HEK293 (cell line): ENCODE measurements around the gene OR10A6.

Source experiments
- CTCF ChIA-PET: fragments of 350-600 bp; formaldehyde crosslinking; extraction: SDS; loops from one replicate; lab custom pipeline; 2021; ENCODE audit warnings: antibody characterized with exemption; lab: Yijun Ruan, JAX
- POLR2A ChIA-PET: fragments of 300-600 bp; formaldehyde crosslinking; extraction: SDS; loops from one replicate; lab custom pipeline; 2020; ENCODE audit warnings: antibody characterized with exemption, inconsistent platforms; lab: Yijun Ruan, JAX
- H3K27ac ChIP-seq: fragments of 200-500 bp; sonication (Bioruptor generic); 2 replicates; pipeline ENCODE4 v1.5.1; 2014; ENCODE audit warnings: low read depth, low read length, control low read depth, inconsistent platforms; ENCODE audit errors: extremely low read depth
- H3K36me3 ChIP-seq, 2 experiments: fragments of 200-500 bp in 1 of 2; sonication (Bioruptor generic) in 1 of 2; 1 replicate in 1 of 2; 2 replicates in 1 of 2; pipeline ENCODE4 v1.5.1; 2014 to 2017; ENCODE audit warnings: inconsistent platforms in 2 of 2, low read length in 2 of 2; ENCODE audit not compliant: control insufficient read depth in 2 of 2, insufficient read depth in 1 of 2
- H3K4me1 ChIP-seq: fragments of 200-500 bp; sonication (Bioruptor generic); 2 replicates; pipeline ENCODE4 v1.5.1; 2014; ENCODE audit warnings: mild to moderate bottlenecking, low read length, inconsistent platforms; ENCODE audit not compliant: control insufficient read depth, insufficient read depth
- H3K4me3 ChIP-seq: 2 replicates; pipeline ENCODE4 v1.5.1; 2011; ENCODE audit warnings: low read depth, mild to moderate bottlenecking, control low read depth, low read length, moderate library complexity
- H3K9me3 ChIP-seq: fragments of 200-500 bp; sonication (Bioruptor generic); 2 replicates; pipeline ENCODE4 v1.5.1; 2014; ENCODE audit warnings: low read depth, low read length, inconsistent platforms; ENCODE audit not compliant: control insufficient read depth, insufficient read depth
- CTCF ChIP-seq: fragments of 450-650 bp; formaldehyde crosslinking; IDR thresholded peaks from 2 replicates; pipeline ENCODE4 v1.5.1; 2016; ENCODE audit warnings: missing biosample characterization, missing genetic modification characterization
- KLF9 ChIP-seq: fragments of 450-650 bp; formaldehyde crosslinking; IDR thresholded peaks from 2 replicates; pipeline ENCODE4 v1.5.1; 2016; ENCODE audit warnings: missing biosample characterization, missing genetic modification characterization, low read depth
- PBX3 ChIP-seq: sonication (generic); formaldehyde crosslinking; IDR thresholded peaks from 2 replicates; pipeline ENCODE4 v1.8.1; 2022; ENCODE audit warnings: mild to moderate bottlenecking, moderate library complexity, missing genetic modification reagents
- RBAK ChIP-seq: fragments of 450-650 bp; formaldehyde crosslinking; IDR thresholded peaks from 2 replicates; pipeline ENCODE4 v1.5.1; 2016; ENCODE audit warnings: missing biosample characterization, missing genetic modification characterization
- SETDB1 ChIP-seq: IDR thresholded peaks from one replicate; pipeline ENCODE4 v1.6.1; 2017; ENCODE audit warnings: mild to moderate bottlenecking, low read length, moderate library complexity, mixed read lengths; ENCODE audit not compliant: insufficient read length
- ZNF248 ChIP-seq: fragments of 450-650 bp; formaldehyde crosslinking; IDR thresholded peaks from 2 replicates; pipeline ENCODE4 v1.5.1; 2017; ENCODE audit warnings: missing biosample characterization, missing genetic modification characterization
- ZNF26 ChIP-seq: fragments of 450-650 bp; formaldehyde crosslinking; IDR thresholded peaks from 2 replicates; pipeline ENCODE4 v1.5.1; 2016; ENCODE audit warnings: missing biosample characterization, missing genetic modification characterization
- ZNF274 ChIP-seq, 2 experiments: fragments of 200-500 bp in 1 of 2; fragments of 450-650 bp in 1 of 2; sonication (Bioruptor generic) in 1 of 2; formaldehyde crosslinking in 1 of 2; IDR thresholded peaks; 2 replicates each; pipeline versions ENCODE4 v1.5.1 to v1.6.1; 2014 to 2016; ENCODE audit warnings: borderline replicate concordance in 1 of 2, inconsistent platforms in 1 of 2, low read length in 1 of 2, missing biosample characterization in 1 of 2, missing genetic modification characterization in 1 of 2
- ZNF518A ChIP-seq: fragments of 450-650 bp; formaldehyde crosslinking; conservative IDR thresholded peaks from 2 replicates; pipeline ENCODE4 v1.5.1; 2016; ENCODE audit warnings: low read depth, missing biosample characterization, missing genetic modification characterization
- ZNF623 ChIP-seq: fragments of 450-650 bp; formaldehyde crosslinking; IDR thresholded peaks from 2 replicates; pipeline ENCODE4 v1.5.1; 2016; ENCODE audit warnings: missing biosample characterization, missing genetic modification characterization
- ZXDB ChIP-seq: fragments of 450-650 bp; formaldehyde crosslinking; IDR thresholded peaks from 2 replicates; pipeline ENCODE4 v1.5.1; 2016; ENCODE audit warnings: missing biosample characterization, missing genetic modification characterization
- TF ChIP-seq, protein P1 (sequence below): fragments of 450-650 bp; formaldehyde crosslinking; IDR thresholded peaks from 2 replicates; pipeline ENCODE4 v1.5.1; 2016; ENCODE audit warnings: missing biosample characterization, missing genetic modification characterization
- TF ChIP-seq, protein P2 (sequence below): fragments of 450-650 bp; formaldehyde crosslinking; IDR thresholded peaks from 2 replicates; pipeline ENCODE4 v1.5.1; 2017; ENCODE audit warnings: missing biosample characterization, mild to moderate bottlenecking, missing genetic modification characterization, moderate library complexity

OR10A6 gene

DNA sequence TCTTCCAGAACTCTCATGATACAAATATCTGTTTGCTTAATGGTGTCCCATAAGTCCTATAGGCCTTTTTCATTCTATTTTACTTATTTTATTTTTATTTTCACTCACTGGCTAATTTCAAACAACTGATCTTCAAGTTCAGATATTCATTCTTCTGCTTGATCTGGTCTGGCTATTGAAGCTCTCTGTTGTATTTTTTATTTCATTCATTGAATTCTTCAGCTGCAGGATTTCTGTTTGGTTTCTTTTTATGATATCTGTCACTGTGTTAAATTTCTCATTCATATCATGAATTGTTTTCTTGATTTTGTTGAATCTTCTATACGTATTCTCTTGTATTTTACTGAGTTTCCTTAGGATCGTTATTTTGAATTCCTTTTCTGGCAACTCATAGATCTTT is 13.1 kb upstream of the OR10A6 start (continued):
- TF ChIP-seq KLF9 (tag by site-specific recombination): no peak
- no peak for TF ChIP-seq RBAK (tag by site-specific recombination)
- TF ChIP-seq, all 188 proteins: peak for 0

DNA sequence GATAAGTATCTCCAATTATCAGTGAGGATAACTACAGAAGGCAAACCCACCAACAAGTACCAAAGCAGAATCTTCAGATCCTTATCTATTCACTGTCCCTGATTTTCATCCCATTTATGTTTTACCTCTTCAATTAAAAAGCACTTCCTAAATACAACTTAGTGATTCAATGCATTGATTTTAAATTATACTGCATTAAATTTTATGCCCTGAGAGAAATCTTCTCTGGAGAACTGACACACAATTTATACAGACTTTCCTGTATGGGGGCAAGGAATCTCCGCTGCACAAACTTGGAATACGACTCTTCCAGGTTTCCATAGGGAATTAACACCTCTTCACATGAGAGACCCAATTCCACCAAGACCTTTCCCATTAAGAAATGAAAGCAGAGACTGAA is 10.5 kb upstream of the OR10A6 start, which contains the start of gene OR10A3:
Gene OR10A3 (minus strand): TSS at position 101 of the 400 bp plus-strand sequence. CDS start 2,188 bp downstream, outside the sequence.
- Histone ChIP-seq H3K9me3 (no peaks in the 10 kb centered on the region), H3K4me3 (no peak within 1 kb of the TSS), H3K27ac (no peak within 1 kb of the TSS), H3K4me1 (no peaks in the 10 kb centered on the region), H3K36me3 (no peaks in the 10 kb centered on the region)
- CTCF ChIA-PET: interaction anchor here (1.1 kb wide), 1 partner anchor 45 kb away, joined by 5 read pairs; the partner anchor contains the start of gene EIF3F
- TF ChIP-seq ZNF248 (tag by site-specific recombination): no peak
- no peak for TF ChIP-seq CTCF (tag by site-specific recombination)
- TF ChIP-seq, protein P1, sequence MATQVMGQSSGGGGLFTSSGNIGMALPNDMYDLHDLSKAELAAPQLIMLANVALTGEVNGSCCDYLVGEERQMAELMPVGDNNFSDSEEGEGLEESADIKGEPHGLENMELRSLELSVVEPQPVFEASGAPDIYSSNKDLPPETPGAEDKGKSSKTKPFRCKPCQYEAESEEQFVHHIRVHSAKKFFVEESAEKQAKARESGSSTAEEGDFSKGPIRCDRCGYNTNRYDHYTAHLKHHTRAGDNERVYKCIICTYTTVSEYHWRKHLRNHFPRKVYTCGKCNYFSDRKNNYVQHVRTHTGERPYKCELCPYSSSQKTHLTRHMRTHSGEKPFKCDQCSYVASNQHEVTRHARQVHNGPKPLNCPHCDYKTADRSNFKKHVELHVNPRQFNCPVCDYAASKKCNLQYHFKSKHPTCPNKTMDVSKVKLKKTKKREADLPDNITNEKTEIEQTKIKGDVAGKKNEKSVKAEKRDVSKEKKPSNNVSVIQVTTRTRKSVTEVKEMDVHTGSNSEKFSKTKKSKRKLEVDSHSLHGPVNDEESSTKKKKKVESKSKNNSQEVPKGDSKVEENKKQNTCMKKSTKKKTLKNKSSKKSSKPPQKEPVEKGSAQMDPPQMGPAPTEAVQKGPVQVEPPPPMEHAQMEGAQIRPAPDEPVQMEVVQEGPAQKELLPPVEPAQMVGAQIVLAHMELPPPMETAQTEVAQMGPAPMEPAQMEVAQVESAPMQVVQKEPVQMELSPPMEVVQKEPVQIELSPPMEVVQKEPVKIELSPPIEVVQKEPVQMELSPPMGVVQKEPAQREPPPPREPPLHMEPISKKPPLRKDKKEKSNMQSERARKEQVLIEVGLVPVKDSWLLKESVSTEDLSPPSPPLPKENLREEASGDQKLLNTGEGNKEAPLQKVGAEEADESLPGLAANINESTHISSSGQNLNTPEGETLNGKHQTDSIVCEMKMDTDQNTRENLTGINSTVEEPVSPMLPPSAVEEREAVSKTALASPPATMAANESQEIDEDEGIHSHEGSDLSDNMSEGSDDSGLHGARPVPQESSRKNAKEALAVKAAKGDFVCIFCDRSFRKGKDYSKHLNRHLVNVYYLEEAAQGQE: no peak
- no peak for TF ChIP-seq ZNF26 (tag by site-specific recombination)
- no peak for TF ChIP-seq SETDB1
- no peak for TF ChIP-seq ZNF518A
- TF ChIP-seq, protein P2, sequence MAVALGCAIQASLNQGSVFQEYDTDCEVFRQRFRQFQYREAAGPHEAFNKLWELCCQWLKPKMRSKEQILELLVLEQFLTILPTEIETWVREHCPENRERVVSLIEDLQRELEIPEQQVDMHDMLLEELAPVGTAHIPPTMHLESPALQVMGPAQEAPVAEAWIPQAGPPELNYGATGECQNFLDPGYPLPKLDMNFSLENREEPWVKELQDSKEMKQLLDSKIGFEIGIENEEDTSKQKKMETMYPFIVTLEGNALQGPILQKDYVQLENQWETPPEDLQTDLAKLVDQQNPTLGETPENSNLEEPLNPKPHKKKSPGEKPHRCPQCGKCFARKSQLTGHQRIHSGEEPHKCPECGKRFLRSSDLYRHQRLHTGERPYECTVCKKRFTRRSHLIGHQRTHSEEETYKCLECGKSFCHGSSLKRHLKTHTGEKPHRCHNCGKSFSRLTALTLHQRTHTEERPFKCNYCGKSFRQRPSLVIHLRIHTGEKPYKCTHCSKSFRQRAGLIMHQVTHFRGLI (tag by site-specific recombination): no peak
- no peak for TF ChIP-seq ZXDB (tag by site-specific recombination)
- no peak for TF ChIP-seq ZNF274 (IDR thresholded peaks at IDR 0.05; ENCODE audit: low read length)
- no peak for TF ChIP-seq ZNF274 (tag by site-specific recombination; IDR thresholded peaks at IDR 0.05; ENCODE audit: borderline replicate concordance)
- TF ChIP-seq PBX3 (CRISPR knock-in tag): no peak
- TF ChIP-seq ZNF623 (tag by site-specific recombination): no peak
- POLR2A ChIA-PET: no interaction called here
